ENCODE data around the gene WEE1.

The WEE1 gene

DNA sequence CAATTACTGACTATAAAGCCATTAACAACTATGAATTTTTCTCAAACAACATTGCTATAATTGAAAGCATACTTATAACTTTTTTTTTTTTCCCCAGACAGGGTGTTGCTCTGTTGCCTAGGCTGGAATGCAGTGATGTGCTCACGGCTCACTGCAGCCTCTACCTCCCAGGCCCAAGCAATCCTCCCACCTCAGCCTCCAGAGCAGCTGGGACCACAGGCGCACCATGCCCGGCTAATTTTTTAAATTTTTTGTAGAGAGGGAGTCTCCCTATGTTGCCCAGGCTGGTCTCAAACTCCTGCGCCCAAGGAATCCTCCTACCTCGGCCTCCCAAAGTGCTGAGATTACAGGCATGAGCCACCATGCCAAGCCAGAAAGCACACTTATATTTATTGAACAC lies 6.1 kb upstream of the WEE1 start:
- DNase-seq, result no peak

DNA sequence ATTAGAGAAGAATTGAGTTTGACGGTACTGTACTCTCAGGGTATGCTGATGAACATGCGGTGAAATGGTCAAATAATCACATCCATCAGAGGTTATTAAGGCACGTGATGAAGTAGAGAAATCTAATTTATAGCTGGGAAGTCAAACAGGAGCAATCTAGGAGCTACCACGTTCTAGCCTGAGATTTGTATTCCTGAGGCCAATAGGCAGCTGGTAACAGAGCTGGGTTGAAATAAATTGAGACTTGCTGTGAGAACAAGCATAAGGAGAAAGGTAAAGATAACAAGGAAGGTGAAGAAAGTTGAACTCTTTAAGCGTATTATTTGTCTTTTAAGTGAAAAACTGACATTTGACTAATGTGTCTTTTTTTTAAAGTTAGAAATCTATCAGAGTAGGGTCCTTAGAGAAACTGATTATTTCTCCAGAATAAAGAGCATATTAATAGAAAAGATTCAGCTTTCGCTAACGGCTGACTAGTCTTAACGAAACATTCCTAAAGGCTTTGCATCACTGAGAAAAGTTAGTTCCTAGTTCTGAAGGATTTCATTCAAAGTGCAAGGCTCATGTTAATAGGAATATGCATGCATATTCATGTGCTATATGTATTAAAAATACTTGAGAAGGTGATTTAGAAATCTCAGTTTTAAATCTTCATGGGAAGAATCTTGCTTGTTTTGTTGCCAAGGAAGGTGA lies 5.2 kb upstream of the WEE1 start:
- no peak for DNase-seq

DNA sequence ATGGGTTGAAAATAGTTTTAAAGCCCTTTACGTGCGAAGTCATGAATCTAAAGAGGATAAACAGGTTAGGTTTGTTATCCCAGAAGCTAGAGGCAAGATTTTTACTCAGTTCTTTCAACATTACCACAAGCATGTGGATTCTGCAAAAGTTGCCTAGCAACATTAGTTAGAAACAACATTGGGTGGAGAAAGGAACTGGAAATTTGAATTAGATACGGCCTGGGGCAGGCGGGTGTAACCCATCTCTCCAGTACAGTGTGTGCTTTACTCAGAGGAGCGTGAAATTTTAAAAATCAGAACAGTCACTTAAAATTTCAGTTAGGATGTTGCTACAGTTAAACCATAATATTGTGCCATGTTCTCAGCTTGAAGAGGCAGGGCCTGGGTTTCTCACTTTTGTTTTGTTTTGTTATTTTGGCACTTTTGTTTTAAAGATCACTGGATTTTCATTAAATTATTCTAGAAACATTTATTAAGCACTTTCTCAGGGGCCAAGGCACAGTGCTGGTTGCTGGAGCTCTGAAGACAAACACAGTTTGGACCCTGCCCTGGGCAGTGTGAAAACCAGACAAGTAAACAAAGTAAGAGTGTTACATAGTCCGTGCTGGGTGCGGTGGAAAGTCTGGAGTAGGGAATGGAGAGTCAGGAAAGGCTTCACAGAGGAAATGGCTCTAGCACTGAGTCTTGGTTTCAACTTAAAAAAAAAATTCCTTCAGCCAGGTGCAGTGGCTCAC lies 4.4 kb upstream of the WEE1 start:
- peak; percentile 63 for DNase-seq

DNA sequence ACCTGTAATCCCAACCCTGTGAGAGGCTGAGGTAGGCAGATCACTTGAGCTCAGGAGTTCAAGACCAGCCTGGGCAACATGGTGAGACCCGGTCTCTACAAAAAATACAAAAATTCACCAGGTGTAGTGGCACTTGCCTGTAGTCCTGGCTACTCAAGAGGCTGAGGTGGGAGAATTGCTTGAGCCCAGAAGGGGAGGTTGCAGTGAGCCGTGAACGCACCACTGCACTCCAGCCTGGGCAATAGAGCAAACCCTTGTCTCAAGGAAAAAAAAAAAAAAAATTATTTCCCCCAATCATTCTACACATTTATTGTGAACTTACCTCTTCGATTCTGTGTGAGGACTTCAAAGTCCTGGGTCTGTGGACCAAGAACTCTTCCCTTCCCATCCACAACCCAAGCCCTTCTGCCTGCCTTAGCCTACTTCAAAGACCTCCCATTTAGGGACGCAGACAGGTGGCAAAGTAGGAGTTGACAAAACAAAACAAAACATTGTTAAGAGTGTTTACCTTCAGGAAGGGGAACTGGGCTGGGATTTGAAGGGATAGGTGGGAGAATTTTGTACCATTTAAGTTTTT lies 3.8 kb upstream of the WEE1 start:
- no peak for DNase-seq

DNA sequence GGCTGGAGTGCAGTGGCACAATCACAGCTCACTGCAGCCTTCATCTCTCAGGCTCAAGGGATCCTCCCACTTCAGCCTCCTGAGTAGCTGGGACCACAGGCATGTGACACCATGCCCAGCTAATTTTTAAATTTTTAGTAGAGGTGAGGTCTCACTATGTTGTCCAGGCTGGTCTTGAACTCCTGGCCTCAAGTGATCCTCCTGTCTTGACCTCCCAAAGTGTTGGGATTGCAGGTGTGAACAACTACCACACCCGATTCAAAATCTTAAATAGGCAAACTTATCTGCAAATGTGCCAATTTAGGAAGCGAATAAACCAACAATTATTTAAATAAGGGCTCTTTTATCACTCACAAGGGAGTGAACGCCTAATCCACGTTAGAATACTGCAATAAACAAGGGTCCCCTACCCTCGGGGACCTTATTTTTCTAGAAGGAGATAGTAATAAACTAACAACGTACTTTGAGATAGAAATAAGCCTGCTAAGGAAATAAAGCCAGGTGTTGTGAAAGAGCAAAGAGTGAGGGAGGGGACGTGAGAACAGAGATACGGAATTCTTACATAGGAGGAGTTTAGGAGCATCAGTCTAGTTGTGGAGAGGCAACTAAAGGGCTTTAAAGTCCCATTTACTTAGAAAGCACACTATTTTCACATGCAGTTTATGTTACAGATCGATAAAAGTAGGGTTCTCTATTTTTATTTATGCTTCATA lies 3.0 kb upstream of the WEE1 start:
- DNase-seq, result no peak

DNA sequence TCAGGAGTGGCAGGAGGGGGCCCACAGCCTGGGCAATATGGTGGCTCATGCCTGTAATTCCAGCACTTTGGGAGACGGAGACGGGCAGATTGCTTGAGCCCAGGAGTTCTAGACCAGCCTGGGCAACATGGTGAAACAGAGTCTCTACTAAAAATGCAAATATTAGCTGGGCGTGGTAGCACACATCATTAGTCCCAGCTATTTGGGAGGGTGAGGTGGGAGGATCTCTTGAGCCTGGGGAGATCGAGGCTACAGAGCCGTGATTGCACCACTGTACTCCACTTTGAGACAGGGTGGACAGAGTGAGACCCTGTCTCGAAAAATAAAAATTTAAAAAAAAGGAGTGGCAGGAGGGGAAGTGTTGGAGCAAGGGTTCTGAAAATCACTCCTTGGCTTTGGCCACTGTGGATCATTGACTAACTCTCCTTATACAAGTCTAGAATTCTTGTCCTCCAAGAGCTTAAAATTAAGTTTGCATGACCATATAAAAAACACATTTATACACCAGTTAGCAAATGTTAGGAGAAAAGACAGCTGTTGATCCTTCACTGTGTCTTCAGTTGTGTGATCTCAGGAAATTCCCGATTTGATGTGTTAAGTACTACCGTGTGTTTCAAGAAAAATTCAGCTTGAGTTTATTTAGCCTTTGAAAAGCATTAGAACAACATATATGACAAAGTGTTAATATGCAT lies 2.3 kb upstream of the WEE1 start:
- no peak for DNase-seq

DNA sequence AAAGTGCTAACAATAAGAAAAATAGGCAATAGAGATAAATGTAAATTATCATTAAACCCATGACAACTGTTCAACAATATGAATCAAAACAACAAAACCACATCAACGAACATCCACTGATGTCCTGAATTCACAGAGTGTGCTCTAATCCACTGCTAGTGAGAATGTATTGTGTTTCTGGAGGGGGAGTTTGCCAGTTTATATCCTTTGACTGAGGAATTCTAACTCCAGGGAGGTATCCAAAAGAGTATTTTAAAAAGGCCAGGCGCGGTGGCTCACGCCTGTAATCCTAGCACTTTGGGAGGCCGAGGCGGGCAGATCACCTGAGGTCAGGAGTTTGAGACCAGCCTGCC lies 1.7 kb upstream of the WEE1 start:
- DNase-seq, result no peak

DNA sequence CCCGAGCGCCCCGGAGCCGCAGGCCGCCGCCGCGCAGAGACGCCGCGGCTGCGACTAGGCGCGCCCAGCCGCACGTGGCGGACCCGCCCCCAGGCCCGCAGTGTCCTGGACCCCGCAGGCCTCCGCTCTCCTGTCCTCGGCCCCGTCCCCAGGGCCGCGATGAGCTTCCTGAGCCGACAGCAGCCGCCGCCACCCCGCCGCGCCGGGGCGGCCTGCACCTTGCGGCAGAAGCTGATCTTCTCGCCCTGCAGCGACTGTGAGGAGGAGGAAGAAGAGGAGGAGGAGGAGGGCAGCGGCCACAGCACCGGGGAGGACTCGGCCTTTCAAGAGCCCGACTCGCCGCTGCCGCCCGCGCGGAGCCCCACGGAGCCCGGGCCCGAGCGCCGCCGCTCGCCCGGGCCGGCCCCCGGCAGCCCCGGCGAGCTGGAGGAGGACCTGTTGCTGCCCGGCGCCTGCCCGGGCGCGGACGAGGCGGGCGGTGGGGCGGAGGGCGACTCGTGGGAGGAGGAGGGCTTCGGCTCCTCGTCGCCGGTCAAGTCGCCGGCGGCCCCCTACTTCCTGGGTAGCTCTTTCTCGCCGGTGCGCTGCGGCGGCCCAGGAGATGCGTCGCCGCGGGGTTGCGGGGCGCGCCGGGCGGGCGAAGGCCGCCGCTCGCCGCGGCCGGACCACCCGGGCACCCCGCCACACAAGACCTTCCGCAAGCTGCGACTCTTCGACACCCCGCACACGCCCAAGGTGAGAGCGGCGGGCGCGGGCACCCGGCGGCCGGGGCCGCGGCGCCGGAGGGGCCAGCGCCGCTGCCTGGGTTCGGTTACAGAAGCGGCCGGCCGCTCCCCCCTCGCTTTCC lies 528 bp downstream of the WEE1 start:
- DNase-seq, result no peak

DNA sequence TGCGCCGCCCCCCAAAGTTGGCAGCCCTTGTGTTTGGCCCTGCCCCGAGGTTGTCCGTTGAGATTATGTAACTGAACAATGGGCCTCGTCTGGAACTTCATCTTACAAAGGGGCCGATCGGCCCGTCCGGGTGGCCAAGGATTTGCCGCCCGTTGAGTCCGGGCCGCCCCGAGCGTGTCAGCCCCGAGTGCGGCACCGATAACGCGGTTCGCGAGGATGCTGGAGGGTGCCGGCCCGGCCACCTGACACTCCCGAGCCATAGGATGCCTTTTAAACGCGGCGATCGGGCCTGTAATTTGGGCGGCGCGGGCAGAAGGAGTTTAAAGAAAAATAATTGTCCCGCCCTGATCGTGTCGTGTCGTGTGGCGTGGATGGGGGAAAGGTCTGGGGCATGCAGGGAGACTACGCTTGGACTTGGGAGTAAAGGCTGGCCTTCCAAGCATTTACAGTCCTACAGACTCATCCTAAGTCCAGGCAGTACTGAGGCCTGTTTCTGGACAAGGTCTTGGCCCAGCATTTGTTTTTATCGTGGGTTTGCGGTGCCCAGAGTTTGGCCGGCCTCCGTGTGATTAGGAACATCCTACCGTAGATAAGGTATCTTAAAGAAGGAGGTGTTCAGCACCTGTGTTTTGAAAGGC lies 1.3 kb downstream of the WEE1 start:
- no peak for DNase-seq

DNA sequence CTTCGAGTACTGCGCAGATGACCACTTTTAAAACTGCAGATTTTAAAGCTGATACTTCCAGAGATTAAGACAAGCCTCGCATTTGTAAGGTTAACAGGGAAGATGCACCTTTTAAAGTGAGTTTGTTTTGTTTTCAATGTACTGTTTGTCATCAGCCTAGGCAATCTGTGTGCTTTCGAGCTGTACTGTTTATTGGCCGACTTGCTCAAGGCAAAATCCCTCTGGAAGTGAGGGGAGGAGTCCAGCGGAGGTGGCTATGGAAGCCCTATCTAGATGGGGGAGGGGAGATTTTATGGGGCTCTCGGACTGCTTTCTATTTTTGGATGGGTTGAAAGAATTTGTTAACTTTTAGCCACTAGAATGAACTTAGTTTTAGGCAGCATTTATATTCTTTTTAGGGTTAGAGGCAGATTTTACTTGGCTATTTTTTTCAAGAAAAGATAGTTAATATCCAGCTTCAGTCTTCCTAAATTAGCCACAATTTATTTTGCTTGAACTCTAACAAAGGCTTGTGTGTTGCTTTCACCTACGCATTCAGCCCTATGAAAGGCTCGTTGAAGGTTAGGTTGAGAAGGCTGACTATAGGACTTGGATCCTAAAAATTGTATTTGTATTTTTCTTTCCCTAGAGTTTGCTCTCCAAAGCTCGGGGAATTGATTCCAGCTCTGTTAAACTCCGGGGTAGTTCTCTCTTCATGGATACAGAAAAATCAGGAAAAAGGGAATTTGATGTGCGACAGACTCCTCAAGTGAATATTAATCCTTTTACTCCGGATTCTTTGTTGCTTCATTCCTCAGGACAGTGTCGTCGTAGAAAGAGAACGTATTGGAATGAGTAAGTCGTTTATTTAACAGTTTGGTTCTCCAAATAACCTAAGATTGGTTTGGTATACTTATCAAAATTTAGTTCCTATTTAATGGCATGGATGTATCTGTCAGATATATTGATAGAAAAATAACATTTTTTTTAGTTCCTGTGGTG lies 2.1 kb downstream of the WEE1 start:
- DNase-seq, result peak; percentile 15

DNA sequence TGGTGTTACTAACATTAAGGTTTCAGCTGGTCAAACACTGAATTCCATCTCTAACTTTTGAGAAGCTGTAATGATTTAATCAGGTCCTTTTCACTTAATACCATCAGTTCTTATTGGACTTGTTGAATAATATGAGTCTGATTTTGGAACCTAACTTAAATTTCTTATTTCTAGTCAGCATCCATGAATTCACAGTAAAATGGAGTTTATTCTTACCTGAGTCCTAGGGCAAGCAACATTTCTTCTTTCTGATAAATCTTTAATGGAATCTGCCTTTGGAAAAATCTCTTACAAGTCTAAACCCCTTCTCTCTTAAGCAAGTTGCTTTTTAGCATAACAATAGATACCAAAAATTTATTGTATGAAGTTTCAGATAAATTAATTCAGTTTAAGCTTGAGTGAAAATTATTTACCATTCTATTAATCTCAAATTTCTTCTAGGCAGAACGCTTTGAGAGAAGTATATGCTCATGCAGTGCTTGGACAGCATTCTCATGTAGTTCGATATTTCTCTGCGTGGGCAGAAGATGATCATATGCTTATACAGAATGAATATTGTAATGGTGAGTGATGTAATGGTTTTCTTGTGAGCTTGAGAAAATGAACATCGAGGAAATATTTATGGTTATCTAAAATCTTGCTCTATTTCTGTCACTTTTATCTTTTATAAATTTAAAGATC lies 3.4 kb downstream of the WEE1 start:
- no peak for DNase-seq

DNA sequence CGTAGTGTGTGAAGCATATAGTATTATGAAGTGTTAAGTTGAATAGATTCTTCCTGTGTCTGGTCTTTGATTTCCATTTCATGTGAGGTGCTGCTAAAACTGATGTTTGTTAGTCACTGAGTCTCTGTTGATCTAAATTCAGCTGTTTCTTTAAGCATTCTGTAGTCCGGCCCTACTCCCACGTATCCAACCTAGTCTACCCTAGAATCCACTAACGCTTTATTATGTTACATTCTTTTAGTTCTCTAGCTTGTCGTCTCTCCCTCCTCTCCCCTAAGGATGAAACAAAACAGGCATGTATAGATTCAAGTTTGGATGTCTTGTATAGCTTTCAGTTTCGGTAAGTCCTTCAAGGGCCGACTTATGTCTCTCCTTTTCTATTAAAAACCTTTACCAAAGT lies 4.1 kb downstream of the WEE1 start:
- DNase-seq, result no peak

DNA sequence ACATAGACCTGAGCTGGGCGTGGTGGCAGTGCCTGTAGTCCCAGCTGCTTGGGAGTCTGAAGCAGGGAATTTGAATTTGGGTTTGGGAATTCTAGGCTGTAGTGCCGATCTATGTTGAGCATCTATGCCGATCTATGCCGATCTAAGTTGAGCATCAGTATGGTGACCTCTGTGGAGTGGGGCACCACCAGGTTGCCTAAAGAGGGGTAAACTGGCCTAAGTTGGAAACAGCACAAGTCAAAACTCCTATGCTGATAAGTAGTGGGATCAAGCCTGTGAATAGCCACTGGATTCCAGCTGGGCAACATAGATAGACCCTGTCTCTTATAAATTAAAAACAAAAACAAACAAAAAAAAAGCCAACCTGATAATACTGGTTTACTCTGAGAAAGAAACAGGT lies 7.4 kb downstream of the WEE1 start:
- no peak for DNase-seq

DNA sequence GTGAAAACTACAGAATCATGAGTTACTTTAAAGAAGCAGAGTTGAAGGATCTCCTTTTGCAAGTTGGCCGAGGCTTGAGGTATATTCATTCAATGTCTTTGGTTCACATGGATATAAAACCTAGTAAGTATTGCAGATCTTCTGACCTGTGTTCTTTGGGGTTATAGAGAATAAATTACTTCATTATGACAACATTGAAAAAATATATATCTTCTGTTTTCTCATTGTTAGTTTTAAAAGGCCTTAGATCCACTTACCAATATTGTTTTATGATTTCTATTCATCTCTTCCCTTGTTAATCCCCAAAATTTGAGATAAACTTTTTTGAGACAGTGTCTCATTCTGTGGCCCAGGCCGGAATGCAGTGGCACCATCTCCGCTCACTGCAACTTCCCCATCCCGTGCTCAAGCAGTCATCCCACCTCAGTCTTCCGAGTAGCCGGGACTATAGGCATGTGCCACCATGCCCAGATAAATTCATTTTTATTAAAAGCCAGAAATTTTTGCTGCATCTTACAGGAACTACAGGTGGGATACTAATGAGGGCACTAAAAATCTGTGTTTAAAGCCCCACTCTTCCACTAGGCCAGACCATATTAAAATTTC lies 8.2 kb downstream of the WEE1 start:
- no peak for DNase-seq

DNA sequence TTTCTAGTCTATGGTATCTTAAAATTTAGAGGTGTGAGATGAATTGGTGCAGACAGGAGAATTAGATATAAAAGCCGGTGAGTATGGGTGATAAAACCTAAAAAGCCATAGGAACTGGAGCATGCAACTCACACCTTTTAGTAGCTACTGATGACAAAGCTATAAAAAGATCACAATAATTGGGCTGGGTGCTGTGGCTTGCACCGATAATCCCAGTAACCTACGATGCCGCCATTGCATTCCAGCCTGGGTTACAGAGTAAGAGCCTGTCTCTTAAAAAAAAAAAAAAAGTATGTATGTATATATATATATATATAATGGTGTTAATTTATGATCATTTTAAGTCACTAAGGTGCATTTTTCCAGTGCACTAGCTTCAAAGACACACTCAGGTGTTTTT lies 17.2 kb downstream of the WEE1 start:
- no peak for DNase-seq

DNA sequence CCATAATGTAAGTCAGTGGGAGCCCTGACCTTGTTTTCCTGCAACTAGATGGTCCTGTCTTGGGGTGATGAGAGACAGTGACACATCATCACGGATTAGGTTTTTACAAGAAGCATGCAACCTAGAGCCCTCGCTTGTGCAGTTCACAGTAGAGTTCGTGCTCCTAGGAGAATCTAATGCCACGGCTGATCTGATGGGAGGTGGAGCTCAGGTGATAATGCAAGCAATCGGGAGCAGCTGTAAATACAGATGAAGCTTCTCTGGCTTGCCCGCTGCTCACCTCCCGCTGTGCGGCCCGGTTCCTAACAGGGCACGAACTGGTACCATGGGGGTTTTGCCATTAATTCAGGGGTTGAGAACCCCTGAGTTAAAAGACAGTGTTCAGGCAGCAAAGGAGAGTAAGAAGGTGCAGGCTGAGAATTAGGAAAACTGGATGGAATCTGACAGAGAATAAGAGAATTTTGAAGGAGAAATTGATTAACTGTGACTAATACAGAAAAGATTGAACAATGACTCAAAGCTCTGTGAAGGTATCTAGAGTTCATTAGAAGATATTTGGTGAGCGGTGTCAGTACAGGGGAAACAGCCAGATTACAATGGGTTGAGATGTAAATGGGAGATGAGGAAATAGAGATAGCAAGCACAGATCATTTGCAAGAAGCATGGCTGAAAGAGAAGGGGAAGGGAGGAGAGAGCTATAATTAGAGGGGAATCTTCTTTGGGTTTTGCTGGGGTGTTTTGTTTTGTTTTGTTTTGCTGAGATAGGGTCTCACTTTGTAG lies 21.0 kb downstream of the WEE1 start:
- DNase-seq, result no peak

DNA sequence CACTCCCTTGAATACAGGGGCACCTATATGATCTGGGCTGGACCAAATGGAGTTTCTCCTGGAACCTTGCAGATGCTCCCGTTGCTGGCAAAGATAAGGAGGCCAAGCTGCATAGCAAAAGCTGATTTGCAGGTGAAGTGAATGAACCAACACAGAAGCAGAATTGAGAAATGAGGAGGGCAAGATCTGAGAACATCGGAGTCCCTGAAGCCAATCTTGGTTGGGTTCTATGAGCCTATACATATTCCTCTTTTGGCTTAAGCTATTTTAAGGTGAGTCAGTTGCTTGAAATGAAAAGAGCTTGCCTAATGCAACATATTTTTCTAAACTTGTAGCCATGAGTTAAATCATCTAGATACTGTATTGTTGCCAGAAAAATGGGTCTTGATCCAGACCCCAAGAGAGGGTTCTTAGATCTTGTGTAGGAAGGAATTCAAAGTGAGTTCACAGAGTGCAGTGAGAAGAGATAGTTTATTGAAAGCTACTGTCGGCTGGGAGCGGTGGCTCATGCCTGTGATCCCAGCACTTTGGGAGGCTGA lies 23.5 kb downstream of the WEE1 start:
- DNase-seq, result no peak

DNA sequence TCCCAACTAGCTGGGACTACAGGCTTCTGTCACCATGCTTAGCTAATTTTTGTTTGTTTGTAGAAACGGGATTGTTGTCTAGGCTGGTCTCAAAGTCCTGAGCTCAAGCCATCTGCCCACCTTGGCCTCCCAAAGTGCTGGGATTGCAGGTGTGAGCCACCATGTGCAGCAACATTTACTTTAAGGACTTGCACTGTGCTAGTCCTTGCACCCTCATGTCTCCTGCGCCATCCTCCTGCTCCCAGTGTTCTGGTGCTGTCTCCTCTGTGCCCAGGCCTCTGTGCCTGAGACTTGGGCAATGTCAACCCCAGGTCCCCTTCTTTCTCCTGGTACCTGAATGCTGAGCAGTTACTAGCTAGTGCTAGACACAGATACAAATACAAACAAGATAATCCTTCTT lies 26.7 kb downstream of the WEE1 start:
- no peak for DNase-seq
